NCI-H1436 (cell line): ENCODE data around the gene CALHM1.
A peak's percentile ranks its signal among the peaks of the same experiment; 100 is the strongest.
"Not testable (repeated sequence)": the region's sequence is repeated elsewhere in the genome, so short reads cannot be mapped to it uniquely, and the experiment has no call there.

Experiments used
- DNase-seq: peaks from one replicate; lab custom pipeline; 2025; lab: John Stamatoyannopoulos, UW

The CALHM1 gene

GRCh38 chr10:103486635-103487409, 28.1 kb upstream of the CALHM1 start:
- DNase-seq = not testable (repeated sequence)

DNA sequence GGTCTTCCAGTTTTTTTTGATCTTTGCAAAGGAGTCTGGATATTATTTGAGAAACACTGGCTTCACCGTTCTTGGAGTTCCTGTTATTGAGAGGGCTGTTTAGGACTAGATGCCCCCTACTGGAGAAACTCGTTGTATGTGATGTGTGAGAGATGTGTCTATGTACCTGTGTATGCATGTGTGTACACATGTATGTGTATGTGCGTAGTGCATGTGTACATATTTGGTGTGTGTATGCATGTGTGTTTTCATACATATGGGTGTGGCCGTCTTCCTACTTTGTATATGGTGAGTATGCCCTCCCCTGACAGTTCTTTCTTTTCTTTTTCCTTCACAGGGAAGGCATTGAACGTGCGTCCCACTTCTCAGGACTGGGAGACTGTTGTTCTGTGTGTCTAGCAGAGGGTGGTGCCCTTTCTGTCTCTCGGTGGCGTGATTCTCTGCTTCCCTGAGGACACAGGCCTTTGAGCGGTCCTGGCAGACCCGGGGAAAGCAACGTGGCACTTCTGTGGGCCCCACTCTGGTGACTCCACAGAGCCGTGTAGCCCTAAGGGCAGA, 23.4 kb upstream of the CALHM1 start:
- DNase-seq = peak; percentile 63

DNA sequence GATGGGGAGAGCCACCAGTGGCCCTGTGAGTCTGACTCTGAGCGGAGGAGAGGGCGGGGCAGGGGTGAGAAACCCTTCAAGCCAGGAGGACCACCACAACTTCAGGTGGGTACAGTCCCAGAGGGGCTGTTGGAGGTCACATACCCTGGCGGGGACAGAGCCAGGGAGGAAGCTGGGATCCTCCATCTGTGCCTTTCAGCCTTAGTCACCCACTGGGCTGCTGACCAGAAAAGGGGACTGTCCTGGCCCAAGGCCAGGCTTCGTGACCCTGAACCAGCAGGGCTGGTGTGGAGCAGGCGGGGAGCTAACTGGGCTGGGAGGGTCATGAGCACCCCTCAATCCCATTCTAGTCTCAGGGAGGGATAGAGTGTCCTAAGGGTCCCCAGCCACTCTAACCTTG, 21.8 kb upstream of the CALHM1 start:
- DNase-seq = no peak

DNA sequence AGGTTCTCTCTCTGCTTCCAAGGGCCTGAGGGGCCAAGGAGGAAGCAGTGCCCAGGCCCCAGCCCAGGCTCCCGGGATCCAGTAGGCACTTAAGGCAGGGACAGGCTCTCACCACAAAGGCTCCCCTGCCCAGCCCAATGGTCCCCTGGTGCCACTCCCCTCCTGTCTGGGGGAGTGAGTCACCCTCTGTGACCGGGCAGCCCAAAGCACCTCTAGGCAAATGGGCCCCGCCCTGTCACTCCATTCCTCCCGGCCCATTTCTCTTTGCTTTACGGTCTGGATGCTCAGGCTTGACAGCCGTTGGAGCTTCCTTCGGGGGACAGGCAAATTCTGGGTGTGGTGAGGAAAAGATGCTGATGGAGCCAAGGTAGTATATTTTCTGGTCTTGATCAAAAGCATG, 20.4 kb upstream of the CALHM1 start, which contains the start of gene CALHM3:
TSS of gene CALHM3 (minus strand) at position 106 of the 400 bp plus-strand sequence. CDS start 208 bp downstream, outside the sequence.
- DNase-seq = no peak

- DNase-seq = no peak
Measured at GRCh38 chr10:103478671-103479070, 20.0 kb upstream of the CALHM1 start.

- DNase-seq = no peak
Measured at GRCh38 chr10:103476046-103476768, 17.5 kb upstream of the CALHM1 start.

GRCh38 chr10:103475437-103475836, 16.7 kb upstream of the CALHM1 start:
- no peak for DNase-seq

GRCh38 chr10:103474077-103474476, 15.4 kb upstream of the CALHM1 start:
- no peak for DNase-seq

- no peak for DNase-seq
Measured at GRCh38 chr10:103473261-103473671, 14.6 kb upstream of the CALHM1 start.

DNA sequence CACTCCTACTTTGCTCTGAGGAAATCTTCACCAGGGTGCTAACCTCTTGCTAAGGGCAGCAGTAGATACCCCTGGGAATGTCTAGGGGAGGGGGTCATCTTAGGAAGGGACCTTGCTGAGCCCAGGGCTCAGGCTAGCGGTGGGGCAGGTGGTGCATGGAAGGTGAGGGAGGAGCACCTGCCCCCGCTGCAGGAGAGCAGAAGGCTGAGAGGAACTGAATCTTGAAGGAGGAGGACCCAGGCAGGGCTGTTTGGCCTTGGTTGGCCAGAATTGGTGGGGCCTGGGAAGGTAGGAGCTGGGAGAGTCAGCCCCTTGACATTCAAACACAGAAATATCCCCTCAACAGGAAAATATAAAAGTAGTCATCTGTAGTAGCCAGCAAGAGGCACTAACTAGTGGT, 13.3 kb upstream of the CALHM1 start:
- DNase-seq = no peak

GRCh38 chr10:103470761-103471653, 12.3 kb upstream of the CALHM1 start:
- DNase-seq = no peak

DNA sequence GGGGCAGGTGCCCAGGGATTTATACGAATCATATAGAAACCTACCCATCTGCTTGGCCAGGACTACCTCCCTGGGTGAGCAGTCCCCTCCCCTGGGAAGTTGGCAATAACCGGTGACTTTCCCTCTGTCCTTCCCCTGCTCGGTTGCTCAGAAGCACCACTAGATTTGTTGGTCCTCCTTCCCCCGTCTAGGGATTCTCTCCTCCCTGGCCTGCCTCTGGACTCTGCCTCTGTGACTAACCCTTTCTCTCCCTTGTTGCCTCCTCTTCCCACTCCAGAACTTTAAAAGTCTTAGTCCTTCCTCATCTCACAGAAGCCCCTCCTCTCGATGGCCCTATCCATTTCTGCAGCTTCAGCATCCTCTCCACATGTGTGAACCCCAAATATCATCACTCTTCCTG, 10.5 kb upstream of the CALHM1 start:
- no peak for DNase-seq

DNA sequence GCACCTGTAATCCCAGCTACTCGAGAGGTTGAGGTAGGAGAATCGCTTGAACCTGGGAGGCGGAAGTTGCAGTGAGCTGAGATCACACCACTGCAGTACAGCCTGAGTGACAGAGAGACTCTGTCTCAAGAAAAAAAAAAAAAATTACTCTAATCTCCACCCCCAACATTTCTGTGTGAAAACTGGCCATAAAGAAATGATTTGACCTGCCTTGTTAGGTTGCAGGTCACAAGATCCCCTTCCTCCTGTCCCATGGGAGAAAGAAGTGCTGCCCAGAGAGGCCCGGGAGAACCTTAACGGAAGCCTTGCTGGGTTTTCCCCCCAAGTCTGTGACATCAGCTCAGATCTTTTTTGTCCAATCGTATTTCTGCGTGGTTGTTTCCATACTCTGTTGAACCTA, 8.7 kb upstream of the CALHM1 start:
- no peak for DNase-seq

- DNase-seq = no peak
Measured at GRCh38 chr10:103466734-103467133, 8.0 kb upstream of the CALHM1 start.

- DNase-seq = no peak
Measured at GRCh38 chr10:103465411-103466179, 6.9 kb upstream of the CALHM1 start.

GRCh38 chr10:103463499-103463898, 4.8 kb upstream of the CALHM1 start:
- DNase-seq = no peak

- DNase-seq = no peak
Measured at GRCh38 chr10:103459615-103460014, 915 bp upstream of the CALHM1 start.

- no peak for DNase-seq
Measured at GRCh38 chr10:103457896-103458583, 660 bp downstream of the CALHM1 start.

DNA sequence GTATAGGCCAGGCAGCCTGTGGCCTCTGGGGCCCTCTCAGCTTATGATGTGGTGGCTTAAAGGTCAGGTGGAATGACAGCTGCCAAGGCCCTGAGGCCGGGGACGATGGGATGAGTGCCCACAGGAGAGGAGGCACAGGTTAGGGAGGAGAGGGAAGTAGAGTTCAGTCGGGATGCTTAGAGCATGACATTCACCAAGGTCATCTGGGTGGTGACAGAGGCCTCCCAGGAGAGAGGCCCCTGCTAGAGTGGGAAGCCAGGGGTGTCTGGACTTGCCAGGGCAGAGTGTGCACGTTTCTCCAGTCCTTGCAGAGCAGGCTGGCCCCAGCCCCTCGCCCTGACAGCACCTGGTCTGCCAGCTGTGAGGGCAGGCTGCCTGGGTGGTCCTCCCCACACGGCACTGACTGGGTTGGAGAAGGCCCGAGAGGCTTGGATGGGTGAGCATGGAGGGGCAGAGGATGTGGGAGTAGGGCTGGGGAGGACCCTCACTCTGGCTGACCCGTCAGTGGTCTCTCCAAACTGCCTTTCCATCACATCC, 1.5 kb downstream of the CALHM1 start:
- DNase-seq = no peak

DNA sequence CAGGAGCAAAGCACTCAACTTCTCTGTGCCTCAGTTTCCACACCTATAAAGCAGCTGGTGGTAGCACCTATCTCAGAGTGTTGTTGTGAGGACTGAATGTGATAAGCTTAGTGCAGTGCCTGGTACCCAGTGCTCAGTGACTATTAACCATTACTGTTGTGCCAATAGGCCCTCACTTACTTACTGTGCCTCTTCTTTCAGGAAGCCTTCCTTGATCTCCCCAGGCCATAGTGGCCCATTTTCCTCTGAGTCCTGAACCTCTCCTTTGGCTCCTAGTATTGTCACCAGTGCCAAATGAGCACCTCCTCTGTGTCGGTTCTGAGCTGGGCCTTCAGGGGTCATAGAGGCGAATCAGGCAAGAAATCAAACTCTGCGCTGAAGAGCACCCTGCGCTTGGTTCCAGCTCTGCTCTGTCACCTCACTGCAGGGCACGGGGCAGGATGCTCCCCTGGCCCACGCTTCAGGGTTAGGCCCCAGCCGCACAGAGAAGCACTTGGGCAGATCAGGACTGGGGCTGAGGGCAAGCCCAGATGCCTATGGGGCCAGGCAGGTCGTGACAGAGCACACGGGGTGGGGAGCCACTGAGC, 2.5 kb downstream of the CALHM1 start:
- DNase-seq = no peak
